ENCODE results near the gene PRDM16. TPM values are rescaled to one million over a fixed set of nuclear protein-coding genes. Genes with fewer than 3 reads are reported as not detected.

PRDM16 gene
- total and polyA plus RNA-seq, 2 experiments from 2014 or later, result 0.14 to 0.16 TPM

- H3K9me3 Mint-ChIP-seq, result no peaks in the 10 kb centered on the region
- H3K27me3 Mint-ChIP-seq (ENCODE audit: insufficient read depth, low read depth, poor library complexity), result no peaks in the 10 kb centered on the region
- H2AFZ ChIP-seq, result no peak overlapping the region
- H3K36me3 ChIP-seq (ENCODE audit: insufficient read depth), result no peaks in the 10 kb centered on the region
- no peak overlapping the region for H3K4me2 ChIP-seq
- H3K4me1 ChIP-seq (ENCODE audit: insufficient read depth), result no peaks in the 10 kb centered on the region
- no peak overlapping the region for H3K4me3 Mint-ChIP-seq
- no peaks in the 10 kb centered on the region for H3K4me1 Mint-ChIP-seq
- H3K4me3 ChIP-seq, result no peak overlapping the region
- H3K36me3 Mint-ChIP-seq (ENCODE audit: low read depth), result peaks cover 8% of the 10 kb centered on the region
- DNase-seq (ENCODE audit: low spot score), result no peak
- H3F3A ChIP-seq (replicated peaks; ENCODE audit: low read depth), result no peaks in the 10 kb centered on the region
- H3K27ac ChIP-seq (ENCODE audit: low read depth), result no peak overlapping the region
- H3K79me2 ChIP-seq (replicated peaks; ENCODE audit: insufficient read depth), result no peaks in the 10 kb centered on the region
- no peaks in the 10 kb centered on the region for H3K9me2 ChIP-seq (ENCODE audit: insufficient read depth)
- TF ChIP-seq ETS1 (IDR thresholded peaks at IDR 0.05) (no peak), STAT1 (IDR thresholded peaks at IDR 0.05; ENCODE audit: unreplicated experiment) (no peak), EZH2phosphoT487 (IDR thresholded peaks at IDR 0.05; ENCODE audit: unreplicated experiment) (no peak), ZNF462 (CRISPR knock-in tag; IDR thresholded peaks at IDR 0.05) (no peak), NANOG (IDR thresholded peaks at IDR 0.05; ENCODE audit: borderline replicate concordance) (no peak), JUNB (IDR thresholded peaks at IDR 0.05; ENCODE audit: unreplicated experiment) (no peak)
- no peaks in the 10 kb centered on the region for H3K27me3 ChIP-seq (ENCODE audit: insufficient read depth)
- no peaks in the 10 kb centered on the region for H4K20me1 ChIP-seq (replicated peaks; ENCODE audit: insufficient read depth)
- H3K27ac Mint-ChIP-seq, result no peak overlapping the region
- ATAC-seq, result no peak
These were observed 408.4 kb downstream of the PRDM16 start for GRCh38 chr1:3477241-3477995.

All from GM23338 (cell line).